ENCODE results near the gene FRRS1L.

Gene FRRS1L

GRCh38 chr9:109100543-109101201 is 66.4 kb downstream of the FRRS1L start:
- no peak for DNase-seq

GRCh38 chr9:109098960-109099308 is 68.1 kb downstream of the FRRS1L start:
- DNase-seq, result no peak

GRCh38 chr9:109098171-109098959 is 68.7 kb downstream of the FRRS1L start:
- peak; percentile 50 for DNase-seq

GRCh38 chr9:109097146-109097545 is 69.9 kb downstream of the FRRS1L start:
- DNase-seq, result no peak

GRCh38 chr9:109095321-109095720 is 71.7 kb downstream of the FRRS1L start:
- no peak for DNase-seq

GRCh38 chr9:109094268-109094667 is 72.8 kb downstream of the FRRS1L start:
- no peak for DNase-seq

- no peak for DNase-seq
Measured at GRCh38 chr9:109092587-109092986, 74.5 kb downstream of the FRRS1L start.

- DNase-seq, result no peak
Measured at GRCh38 chr9:109092051-109092580, 74.9 kb downstream of the FRRS1L start.

- no peak for DNase-seq
Measured at GRCh38 chr9:109088221-109088620, 78.8 kb downstream of the FRRS1L start.

GRCh38 chr9:109087795-109088194 is 79.3 kb downstream of the FRRS1L start:
- DNase-seq, result no peak

GRCh38 chr9:109086221-109086620 is 80.8 kb downstream of the FRRS1L start:
- DNase-seq, result no peak

GRCh38 chr9:109085510-109085909 is 81.5 kb downstream of the FRRS1L start:
- no peak for DNase-seq

GRCh38 chr9:109083813-109084405 is 83.1 kb downstream of the FRRS1L start:
- no peak for DNase-seq

GRCh38 chr9:109083141-109083540 is 83.9 kb downstream of the FRRS1L start:
- DNase-seq, result no peak

GRCh38 chr9:109082091-109082620 is 84.9 kb downstream of the FRRS1L start:
- DNase-seq, result no peak
